ENCODE data around the gene TNS1.
"Not testable (repeated sequence)": the region's sequence is repeated elsewhere in the genome, so short reads cannot be mapped to it uniquely, and the experiment has no call there.

The TNS1 gene

DNA sequence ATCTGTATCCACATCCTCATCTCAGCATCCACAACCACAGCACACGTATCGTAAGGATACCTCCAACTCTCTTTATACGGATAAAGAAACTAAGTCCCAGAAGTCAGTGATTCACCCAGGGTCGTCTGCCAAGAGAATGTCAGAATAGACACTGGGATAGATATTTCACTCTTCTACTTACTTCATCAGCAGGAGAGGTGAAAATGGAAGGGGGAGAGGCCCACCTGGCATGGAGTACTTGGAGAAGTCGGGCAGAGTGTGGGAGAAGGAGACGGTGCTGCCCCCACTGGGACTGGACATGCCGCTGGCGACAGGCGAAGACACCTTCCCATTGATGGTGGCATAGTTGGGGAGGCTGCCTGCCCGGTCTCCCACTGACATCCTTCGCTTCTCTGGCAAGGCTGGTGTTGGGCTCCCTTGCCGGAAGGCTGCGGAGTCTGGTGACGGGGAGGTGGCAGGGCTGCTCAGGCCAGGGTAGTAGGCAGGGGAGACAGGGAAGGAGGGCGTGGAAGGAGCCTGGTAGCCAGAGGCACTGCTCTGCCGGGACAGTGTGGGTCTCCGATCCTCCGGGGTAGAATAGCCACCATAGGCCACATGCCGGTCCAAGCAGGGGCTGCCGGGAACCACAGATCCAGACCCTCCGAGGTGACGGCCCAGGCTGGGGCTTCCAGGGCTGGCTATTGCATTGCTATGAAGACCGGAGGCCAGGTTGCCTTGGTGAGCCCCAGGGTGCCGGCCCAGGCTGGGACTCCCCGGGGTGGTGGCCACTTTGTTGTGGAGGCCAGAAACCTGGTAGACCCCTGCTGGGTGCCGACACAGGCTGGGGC, 185.1 kb downstream of the TNS1 start:
- no peak for DNase-seq (ENCODE audit: low read depth, low spot score)

DNA sequence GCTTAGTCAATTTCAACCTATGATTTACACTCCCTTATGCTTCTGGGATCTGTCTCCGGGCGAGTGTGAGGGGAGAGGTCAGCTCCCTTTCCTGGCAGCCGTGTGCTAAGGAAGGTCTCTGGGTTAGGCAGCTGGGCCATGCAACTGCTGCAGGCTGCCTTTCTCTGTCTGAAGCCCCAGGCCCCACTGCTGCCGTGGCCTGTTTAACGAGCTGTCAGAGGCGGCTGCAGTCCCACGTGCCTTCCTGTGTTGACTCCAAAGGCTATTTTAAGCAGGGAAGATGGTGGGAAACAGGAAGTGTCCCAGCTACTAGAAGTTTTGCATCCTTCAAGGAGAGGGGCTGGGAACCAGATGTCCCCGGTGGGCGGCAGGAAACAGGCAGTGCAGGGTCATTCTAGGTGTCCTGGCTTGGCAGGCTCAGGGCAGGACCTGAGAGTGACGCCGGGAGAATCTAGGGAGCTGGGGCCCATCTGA, 186.4 kb downstream of the TNS1 start:
- DNase-seq (ENCODE audit: low read depth, low spot score): no peak

DNA sequence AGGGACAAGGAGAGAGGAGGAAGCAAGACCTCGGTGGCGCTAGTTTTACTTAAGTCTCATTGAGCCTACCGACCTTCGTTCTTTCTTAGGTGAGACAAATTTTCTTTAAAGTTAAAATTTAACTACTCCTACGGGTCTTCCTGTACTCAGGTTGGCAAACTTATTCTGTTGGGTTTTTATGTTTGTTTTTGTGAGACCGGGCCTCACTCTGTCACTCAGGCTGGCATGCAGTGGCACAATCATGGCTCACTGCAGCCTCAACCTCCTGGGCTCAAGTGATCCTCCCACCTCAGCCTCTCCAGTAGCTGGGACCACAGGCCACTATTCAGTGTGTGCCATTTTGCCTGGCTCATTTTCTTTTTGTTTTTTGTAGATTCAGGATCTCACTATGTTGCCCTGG, 189.0 kb downstream of the TNS1 start:
- DNase-seq (ENCODE audit: low read depth, low spot score): no peak

DNA sequence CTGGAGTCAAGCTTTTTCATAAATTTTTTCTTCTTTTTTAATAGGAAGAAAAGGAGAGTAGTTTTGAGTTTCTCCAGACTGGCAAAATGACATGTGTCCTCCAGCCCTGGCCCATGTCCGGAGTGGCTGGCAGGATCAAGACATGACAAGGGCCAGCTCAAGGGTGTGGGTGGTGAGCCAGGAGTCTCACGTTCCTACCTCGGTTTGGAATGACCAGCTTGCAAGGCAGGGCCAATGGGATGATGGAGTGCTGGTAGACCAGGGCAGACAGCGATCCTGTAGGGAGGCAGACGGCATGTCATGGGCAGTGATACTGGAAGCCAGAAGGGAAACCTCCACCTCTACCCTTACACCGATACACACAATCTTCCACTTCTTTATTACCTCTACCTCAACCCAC, 190.6 kb downstream of the TNS1 start:
- DNase-seq (ENCODE audit: low read depth, low spot score): no peak

DNA sequence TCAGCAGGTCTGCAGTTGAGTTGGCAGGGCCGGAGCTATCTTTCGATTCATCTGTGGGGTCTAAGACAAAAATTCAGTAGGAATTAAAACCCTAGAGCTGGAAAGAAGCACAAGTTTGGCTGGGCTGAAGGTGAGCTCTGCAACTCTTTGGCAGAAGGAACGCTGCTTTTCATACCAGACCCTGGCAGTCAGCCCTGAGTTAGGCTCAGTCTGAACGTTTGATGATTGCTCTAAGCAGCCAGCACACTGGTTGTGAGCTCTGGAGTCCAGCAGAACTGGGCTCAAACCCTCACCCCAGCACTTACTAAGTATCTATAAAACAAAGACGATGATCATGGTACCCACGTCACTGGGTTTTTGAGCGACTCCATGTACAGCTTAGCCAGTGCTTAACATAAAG, 192.5 kb downstream of the TNS1 start:
- DNase-seq (ENCODE audit: low read depth, low spot score): no peak

DNA sequence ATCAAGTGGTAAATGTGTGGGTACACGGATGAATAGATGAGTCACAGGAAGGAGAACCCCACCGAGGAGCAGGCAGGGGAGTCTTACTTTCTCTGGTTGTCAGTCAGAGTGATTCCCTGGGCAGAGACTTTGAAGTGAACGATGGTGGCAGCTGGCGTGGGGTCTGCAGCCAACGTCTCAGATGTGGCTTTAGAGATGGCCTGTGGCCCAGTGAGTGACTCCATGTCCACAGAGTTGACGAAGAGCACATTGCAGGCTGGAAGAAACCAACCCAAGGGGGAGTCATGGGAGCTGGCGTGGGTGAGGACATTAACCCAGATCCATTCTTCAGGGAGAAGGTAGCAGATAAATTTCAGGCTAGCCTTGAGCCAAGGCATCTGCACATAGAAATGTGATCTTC, 193.1 kb downstream of the TNS1 start:
- no peak for DNase-seq (ENCODE audit: low read depth, low spot score)

DNA sequence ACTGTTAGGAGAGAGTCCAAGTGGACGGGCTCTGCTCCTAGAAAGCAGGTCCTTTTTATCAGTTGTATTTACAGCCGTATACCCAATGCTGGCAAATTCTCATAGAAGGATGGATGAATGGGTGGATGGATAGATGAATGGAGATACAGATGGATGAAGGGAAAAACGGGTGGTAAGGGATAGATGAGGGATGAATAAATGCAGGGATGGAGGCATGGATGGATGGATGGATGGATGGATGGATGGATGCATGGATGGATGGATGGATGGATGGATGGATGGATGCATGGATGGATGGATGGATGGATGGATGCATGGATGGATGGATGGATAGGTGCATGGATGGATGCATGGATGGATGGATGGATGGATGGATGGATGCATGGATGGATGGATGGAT, 193.8 kb downstream of the TNS1 start:
- not testable (repeated sequence) for DNase-seq (ENCODE audit: low read depth, low spot score)

DNA sequence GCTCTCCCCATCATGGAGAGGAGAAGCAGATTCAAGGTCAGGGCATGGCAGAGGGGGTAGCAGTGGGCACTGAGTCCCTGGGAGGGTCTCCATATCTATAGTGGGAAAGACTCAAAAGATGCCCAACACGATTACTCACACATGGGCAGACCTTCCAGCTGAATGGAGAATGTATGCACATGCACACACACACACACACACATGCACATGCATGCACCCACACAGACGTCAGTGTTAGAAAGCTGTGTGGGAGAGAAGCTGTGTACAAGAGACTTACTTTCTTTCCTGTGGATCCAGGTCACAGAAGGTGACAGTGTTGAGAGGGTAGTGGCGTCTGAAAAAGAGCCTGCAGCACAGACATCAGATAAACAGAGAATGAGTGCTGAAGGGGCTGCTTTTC, 194.5 kb downstream of the TNS1 start:
- no peak for DNase-seq (ENCODE audit: low read depth, low spot score)

DNA sequence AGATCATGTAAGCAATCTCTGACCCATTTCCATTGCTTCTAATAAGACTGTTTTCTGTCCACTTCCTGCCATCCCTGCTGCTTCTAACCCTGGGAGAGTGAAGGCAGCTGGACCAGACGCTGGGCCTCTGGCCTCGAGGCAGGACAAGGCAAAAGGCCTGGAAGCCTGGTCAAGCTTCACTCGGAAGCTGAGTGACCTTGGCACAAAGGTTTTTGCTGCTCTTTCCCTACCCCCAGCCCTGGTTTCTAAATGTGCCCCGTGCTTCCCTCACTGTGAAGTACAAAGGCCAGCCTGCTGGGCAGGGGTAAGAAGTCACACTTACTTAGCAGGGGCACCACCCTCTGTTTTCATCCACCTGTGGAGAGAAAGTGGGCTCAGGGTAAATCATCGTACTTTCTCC, 195.0 kb downstream of the TNS1 start:
- DNase-seq (ENCODE audit: low read depth, low spot score): no peak

DNA sequence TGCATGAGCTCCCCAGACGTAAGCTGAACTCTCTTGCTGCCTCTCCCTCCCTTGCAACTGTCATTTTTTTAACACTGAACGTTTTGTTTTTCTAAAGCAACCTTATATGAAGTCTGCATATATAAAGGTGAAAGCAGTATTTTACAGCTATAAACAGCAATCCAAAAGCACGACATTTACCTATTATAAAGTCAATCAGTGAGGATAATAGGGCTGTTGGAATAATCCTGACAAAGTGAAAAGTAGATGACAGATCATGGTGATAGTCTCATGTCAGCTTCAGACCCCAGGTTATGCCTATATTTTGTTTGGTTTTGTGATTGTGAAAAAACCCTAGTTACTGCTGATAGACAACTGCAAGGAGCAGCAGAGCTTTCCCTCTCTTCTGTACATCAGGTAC, 195.8 kb downstream of the TNS1 start:
- no peak for DNase-seq (ENCODE audit: low read depth, low spot score)

DNA sequence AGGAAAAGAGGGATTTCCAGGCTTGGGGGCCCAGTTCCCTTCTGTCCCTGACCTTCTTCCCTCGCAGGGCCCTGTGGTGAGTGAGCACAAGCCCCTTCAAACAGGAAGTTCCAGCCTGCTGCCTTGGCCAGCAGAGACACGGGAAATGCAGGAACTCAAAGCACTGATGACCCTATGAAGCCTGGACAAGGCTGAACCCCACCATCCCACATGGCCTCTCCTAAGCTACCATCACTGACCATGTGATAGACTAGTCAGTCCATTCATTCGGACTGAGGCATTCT, 196.4 kb downstream of the TNS1 start:
- no peak for DNase-seq (ENCODE audit: low read depth, low spot score)

DNA sequence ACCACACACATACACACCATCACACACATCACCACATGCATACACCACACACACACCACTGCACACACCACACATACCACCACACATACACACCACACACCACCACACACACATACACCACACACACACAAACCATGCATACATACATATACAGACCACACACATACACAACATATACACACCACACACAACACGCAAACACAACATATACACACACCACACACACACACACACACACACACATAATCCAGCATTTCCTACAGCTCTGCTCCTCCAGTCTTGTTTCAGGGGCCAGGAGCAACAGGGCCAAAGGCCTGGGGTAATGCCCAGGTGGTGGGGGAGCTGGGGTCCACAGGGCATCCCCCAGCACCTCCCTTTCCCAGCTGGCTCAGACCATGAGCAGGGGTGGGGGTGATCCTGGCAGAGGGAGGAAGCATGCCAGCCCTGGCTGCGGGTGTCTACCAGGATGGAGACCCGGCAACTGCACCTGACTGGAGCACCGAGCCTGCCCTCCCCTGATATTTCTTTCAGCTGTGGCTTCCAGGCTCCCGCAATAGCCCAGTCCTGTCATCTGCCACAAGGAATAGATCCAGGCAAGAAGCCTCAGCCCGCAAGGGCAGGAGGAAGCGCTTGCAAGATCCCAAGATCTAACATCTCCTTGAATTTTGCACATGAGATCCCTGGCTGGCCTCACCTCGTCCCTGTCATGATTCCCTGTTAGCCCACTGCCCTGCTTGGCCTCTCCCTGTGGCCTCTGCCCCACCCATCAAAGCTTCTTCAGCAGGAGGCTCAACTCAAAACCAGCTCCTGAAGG, 196.9 kb downstream of the TNS1 start:
- DNase-seq (ENCODE audit: low read depth, low spot score): no peak

DNA sequence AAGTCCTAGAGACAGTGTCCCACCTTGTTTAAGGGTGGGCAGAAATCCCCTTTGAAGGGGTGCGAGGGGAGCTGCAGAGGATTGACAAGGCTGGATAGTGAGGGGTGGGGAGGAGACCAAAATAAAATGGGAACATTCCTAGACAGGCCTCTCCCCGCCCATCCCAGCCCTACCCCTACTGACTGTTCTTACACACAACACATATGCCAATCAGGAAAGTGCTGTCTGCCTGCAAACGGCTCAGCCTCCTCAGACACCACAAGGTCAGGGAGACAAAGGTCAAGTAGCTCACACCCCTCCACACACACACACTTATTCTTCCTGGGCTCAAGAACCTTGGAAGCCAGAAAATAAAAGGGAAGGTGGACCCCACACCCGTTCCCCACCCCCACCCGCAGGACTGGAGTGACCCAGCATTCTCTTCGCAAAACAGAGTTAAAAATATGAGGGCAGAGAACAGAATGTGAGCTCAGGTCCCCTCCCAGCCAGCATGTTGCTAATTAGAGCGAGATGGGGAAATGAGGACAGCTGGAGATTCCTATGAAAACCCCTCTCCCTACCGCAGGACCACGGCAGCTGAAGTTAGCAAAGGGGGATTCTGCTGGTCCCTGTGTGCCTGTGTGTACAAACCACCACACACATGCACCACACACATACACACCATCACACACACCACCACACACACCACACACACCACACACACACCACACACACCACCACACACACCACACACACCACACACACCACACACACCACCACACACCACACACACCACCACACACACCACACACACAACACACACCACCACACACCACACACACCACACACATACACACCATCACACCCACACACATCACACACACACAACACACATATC, 197.8 kb downstream of the TNS1 start:
- DNase-seq (ENCODE audit: low read depth, low spot score): no peak

DNA sequence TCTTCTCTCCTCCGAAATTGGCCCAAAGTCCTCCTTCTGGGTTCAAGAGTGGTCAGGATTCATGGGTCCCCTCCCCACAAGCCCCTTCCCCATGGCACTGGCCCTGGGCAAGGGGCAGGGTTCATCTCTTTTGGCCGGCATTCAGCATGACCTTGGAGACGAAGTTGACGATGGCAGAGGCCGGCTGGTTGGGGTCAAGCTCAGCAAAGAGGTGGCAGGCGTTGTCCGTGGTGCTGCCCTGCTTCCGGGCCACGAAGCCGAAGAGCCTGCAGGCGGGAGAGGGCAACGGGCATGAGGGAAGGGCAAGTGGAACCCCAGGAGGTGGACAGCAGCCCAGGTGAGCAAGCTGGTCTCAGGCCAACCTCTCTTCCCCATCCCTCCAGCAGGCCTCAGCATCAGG, 198.5 kb downstream of the TNS1 start:
- DNase-seq (ENCODE audit: low read depth, low spot score): no peak

DNA sequence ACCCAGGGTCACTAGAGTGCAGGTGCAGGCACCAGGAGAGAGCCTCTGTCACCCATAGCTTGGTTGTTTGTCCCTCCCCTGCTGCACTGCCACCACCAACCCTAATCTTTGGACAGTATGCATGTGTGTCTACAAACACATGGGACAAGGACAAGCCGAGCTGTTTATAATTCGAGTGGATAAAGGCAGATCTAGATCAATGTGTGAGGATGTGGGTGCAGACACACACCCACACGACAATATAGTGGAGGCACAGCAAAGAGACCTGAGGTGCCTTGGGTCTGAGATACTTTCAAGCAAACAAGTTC, 199.2 kb downstream of the TNS1 start:
- no peak for DNase-seq (ENCODE audit: low read depth, low spot score)

DNA sequence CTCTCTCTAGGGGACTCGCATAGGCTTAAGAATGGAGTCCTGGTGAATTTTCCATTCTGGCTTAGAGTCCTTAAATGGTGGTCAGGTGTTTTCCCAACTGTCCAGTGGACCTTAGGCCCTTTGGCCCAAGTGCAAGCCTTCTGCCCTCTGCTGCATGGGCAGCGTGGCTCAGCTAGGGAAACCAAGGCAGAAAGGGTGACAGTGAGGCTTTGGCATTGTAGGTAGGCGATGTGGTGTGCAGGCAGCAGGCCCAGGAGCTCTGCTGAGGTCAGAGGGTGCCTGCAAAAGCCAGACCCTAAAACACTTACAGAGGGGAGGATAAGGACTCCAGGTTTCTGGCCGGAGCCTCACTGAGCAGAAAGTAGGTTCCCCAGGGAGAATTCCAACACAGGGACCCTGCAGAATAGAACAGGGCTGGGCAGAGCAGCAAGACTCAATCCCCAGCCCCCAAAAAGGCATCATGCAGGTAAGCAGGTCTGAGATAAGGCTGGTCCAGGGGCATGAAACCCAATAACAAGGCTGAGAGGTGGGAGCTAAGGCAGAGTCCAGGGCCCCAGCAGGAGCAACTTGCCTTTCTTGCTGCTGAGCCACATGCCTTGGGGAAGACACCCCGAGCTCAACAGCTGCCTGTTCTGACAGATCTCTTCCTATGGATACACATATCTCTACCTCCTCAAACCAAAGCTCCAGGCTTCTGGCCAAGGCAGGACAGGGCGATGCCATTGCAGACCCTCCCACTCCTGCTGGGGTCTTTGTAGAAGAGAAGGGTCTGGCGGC, 199.7 kb downstream of the TNS1 start:
- no peak for DNase-seq (ENCODE audit: low read depth, low spot score)

DNA sequence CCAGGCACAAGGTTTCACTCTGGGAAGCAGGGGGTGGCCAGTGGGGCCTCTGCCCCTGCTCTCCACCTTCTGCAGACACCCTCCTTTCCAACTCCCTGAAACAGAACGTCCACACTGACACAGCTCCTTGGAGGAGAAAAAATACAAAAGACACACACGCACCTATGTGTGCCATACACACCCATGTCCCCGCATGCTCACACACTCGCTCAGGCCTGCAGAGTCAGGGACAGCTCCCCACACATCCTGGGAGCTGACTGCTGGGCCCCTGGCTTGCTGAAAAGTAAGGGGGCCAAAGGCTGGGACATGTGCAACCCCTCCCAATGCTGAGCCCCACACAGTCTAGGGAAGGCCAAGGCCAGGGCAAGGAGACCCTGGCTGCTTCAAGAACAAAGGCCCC, 200.5 kb downstream of the TNS1 start:
- no peak for DNase-seq (ENCODE audit: low read depth, low spot score)

DNA sequence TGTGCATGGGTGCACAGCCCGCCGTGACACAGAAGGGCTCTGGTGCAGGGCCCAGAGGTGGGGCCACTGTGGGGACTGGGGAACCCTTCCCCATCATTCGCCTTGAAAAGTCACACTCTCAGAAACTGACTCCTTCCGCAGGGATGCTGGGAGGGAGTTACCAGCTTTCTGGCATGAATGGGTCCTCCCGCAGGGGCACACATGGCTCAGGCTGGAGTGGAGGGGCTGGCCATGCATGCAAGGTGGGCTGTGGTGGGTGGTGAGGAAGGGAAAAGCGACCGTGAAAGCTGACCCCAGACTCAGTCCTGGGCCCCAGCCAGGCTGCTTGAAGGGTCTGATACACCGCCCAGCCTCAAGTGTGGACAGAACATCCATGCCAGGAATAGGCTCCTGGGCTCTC, 201.1 kb downstream of the TNS1 start:
- no peak for DNase-seq (ENCODE audit: low read depth, low spot score)

DNA sequence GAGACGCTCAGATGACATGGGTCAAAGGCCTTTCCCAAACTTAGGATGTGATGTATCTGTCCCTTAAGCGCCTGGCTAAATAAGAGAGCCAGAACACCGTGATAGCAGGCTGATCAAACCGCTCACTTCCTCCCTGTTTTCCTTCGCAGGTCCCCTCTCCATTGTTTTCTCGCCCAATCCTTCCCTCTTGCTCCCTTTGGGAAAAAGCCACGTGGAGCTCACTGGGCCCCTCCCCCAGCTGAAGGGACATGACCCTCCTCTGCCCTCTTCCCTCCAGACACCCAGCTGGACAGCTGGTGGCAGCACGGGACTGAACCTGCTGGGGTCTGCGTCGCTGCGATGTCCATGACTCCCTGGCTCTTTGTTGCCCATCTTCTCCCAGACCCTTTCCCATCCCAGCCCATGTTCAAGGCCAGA, 201.7 kb downstream of the TNS1 start:
- no peak for DNase-seq (ENCODE audit: low read depth, low spot score)

DNA sequence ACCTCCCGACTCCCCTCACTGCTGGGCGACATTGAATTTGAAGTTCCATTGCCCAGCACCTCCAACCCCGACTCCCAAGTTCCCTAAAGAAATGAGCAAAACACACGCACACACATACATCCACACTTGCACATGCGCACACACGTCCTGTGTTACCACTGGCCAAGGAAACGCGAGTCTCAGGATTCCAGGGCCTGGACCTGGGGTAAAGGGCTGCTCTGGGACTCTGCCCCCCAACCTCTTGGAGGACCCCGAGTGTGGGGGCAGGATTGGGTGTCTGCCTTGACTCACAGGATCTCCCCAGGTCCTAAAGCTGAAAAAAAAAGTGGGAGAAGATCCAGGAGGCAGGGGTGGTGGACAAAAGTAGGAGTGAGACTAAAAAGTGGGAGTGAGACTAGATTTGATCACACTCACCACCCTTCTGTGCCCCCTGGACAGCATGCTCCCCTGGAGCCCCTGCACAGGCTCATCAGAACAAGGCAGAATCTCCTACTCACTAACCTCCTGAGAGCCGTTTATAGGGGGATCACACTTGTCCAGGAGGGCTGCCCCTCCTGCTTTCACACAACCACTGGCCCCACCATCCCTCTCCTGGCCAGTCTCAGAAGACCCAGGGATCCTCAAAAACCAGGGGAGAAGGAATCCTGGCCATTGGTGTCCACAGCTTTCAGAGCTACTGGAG, 202.2 kb downstream of the TNS1 start:
- no peak for DNase-seq (ENCODE audit: low read depth, low spot score)

All from iPS DF 19.7 (cell line).